ENCODE measurements around the gene TMEM51. TPM values are rescaled to one million over a fixed set of nuclear protein-coding genes. Genes with fewer than 3 reads are reported as not detected.

Gene TMEM51
- total RNA-seq, 4 donors from 2014 or later = 6.4 to 12.2 (median 10.6) TPM

- no peak for DNase-seq (ENCODE audit: low spot score in 2 of 2)
- Histone ChIP-seq H3K4me3 (no peak overlapping the region), H3K9me3 (no peaks in the 10 kb centered on the region), H3K27me3 (no peaks in the 10 kb centered on the region), H3K27ac (no peak overlapping the region), H3K4me1 (peaks cover 29% of the 10 kb centered on the region), H3K36me3 (no peaks in the 10 kb centered on the region)
- no peak for TF ChIP-seq EP300 (IDR thresholded peaks at IDR 0.05)
- TF ChIP-seq POLR2A (IDR thresholded peaks at IDR 0.05) = no peak
- no peak for TF ChIP-seq CTCF (IDR thresholded peaks at IDR 0.05)
- TF ChIP-seq POLR2AphosphoS5 (IDR thresholded peaks at IDR 0.05) = no peak
- WGBS = 87% methylated on average over 17 of the region's 17 CpGs
These were observed 4.2 kb downstream of the TMEM51 start for GRCh38 chr1:15157524-15158399.

- no peak for TF ChIP-seq EP300 (IDR thresholded peaks at IDR 0.05)
- TF ChIP-seq POLR2A (IDR thresholded peaks at IDR 0.05) = no peak
- TF ChIP-seq POLR2AphosphoS5 (IDR thresholded peaks at IDR 0.05) = no peak
- TF ChIP-seq CTCF (IDR thresholded peaks at IDR 0.05) = no peak
These were observed 5.1 kb downstream of the TMEM51 start for GRCh38 chr1:15158506-15159165.

GRCh38 chr1:15159166-15159555 lies 5.6 kb downstream of the TMEM51 start:
- TF ChIP-seq POLR2AphosphoS5 (IDR thresholded peaks at IDR 0.05) = no peak
- no peak for TF ChIP-seq POLR2A (IDR thresholded peaks at IDR 0.05)
- no peak for TF ChIP-seq EP300 (IDR thresholded peaks at IDR 0.05)
- TF ChIP-seq CTCF (IDR thresholded peaks at IDR 0.05) = no peak
- no peaks in the 10 kb centered on the region for H3K27me3 ChIP-seq
- H3K36me3 ChIP-seq = no peaks in the 10 kb centered on the region
- H3K9me3 ChIP-seq = no peaks in the 10 kb centered on the region
- DNase-seq (ENCODE audit: low spot score in 2 of 2) = no peak
- H3K4me1 ChIP-seq = peaks cover 15% of the 10 kb centered on the region
- no peak overlapping the region for H3K4me3 ChIP-seq
- H3K27ac ChIP-seq = no peak overlapping the region
- WGBS = 68% methylated on average over 7 of the region's 7 CpGs

More at GRCh38 chr1:15158506-15159165, 5.1 kb downstream of the TMEM51 start:
- Histone ChIP-seq H3K27me3 (no peaks in the 10 kb centered on the region), H3K27ac (no peak overlapping the region), H3K4me3 (no peak overlapping the region), H3K36me3 (no peaks in the 10 kb centered on the region), H3K9me3 (no peaks in the 10 kb centered on the region), H3K4me1 (peaks cover 20% of the 10 kb centered on the region)
- 75% methylated on average over 13 of the region's 13 CpGs for WGBS
- DNase-seq (ENCODE audit: low spot score in 2 of 2) = no peak

- Histone ChIP-seq H3K36me3 (no peaks in the 10 kb centered on the region), H3K27ac (no peak overlapping the region), H3K4me1 (peaks cover 3% of the 10 kb centered on the region), H3K4me3 (no peak overlapping the region), H3K27me3 (no peaks in the 10 kb centered on the region), H3K9me3 (no peaks in the 10 kb centered on the region)
- no peak for DNase-seq (ENCODE audit: low spot score in 2 of 2)
- TF ChIP-seq POLR2A (IDR thresholded peaks at IDR 0.05) (no peak), CTCF (IDR thresholded peaks at IDR 0.05) (no peak), POLR2AphosphoS5 (IDR thresholded peaks at IDR 0.05) (no peak), EP300 (IDR thresholded peaks at IDR 0.05) (no peak)
- 58% methylated on average over 8 of the region's 8 CpGs for WGBS
These were observed 7.1 kb downstream of the TMEM51 start for GRCh38 chr1:15160626-15161025.

GRCh38 chr1:15167386-15167785 lies 13.8 kb downstream of the TMEM51 start:
- H3K9me3 ChIP-seq = no peaks in the 10 kb centered on the region
- peaks cover 1% of the 10 kb centered on the region for H3K4me1 ChIP-seq
- WGBS = 58% methylated on average over 3 of the region's 3 CpGs
- H3K27ac ChIP-seq = no peak overlapping the region
- TF ChIP-seq CTCF (IDR thresholded peaks at IDR 0.05) (no peak), POLR2AphosphoS5 (IDR thresholded peaks at IDR 0.05) (no peak), POLR2A (IDR thresholded peaks at IDR 0.05) (no peak), EP300 (IDR thresholded peaks at IDR 0.05) (no peak)
- no peaks in the 10 kb centered on the region for H3K27me3 ChIP-seq
- no peak for DNase-seq (ENCODE audit: low spot score in 2 of 2)
- no peak overlapping the region for H3K4me3 ChIP-seq
- no peaks in the 10 kb centered on the region for H3K36me3 ChIP-seq
